Psoas muscle (tissue), 8 donors: ENCODE results near the gene PKDCC. TPM values are rescaled to one million over a fixed set of nuclear protein-coding genes. Genes with fewer than 3 reads are reported as not detected.

Source experiments
- ATAC-seq, 4 donors: fragments of 200-7000 bp; cut with Tn5 transposase; one replicate each; pipeline ENCODE4 v1.9.1; 2020; ENCODE audit warnings: moderate library complexity in 3 of 4, mild to moderate bottlenecking in 2 of 4
- DNase-seq, 2 donors: peaks; one replicate each; pipeline ENCODE4 v3.0.0-alpha.2; 2020
- H3K27ac ChIP-seq: fragments of 200-600 bp; one replicate; pipeline ENCODE4 v1.8.0; 2022
- H3K27me3 ChIP-seq, 3 donors: fragments of 200-600 bp in 1 of 3; one replicate each; pipeline versions ENCODE4 v1.6.1 to v1.8.0; 2013 to 2022; ENCODE audit warnings: low read length in 2 of 3, mild to moderate bottlenecking in 2 of 3, moderate library complexity in 1 of 3; ENCODE audit not compliant: insufficient read depth in 3 of 3
- H3K36me3 ChIP-seq, 2 donors: fragments of 200-600 bp in 1 of 2; one replicate each; pipeline versions ENCODE4 v1.6.1 to v1.8.0; 2013 to 2022; ENCODE audit warnings: low read depth in 1 of 2, mild to moderate bottlenecking in 1 of 2, moderate library complexity in 1 of 2; ENCODE audit not compliant: insufficient read depth in 1 of 2
- H3K4me1 ChIP-seq: fragments of 200-600 bp; one replicate; pipeline ENCODE4 v1.8.0; 2022
- H3K4me3 ChIP-seq: fragments of 200-600 bp; one replicate; pipeline ENCODE4 v1.8.0; 2022; ENCODE audit warnings: mild to moderate bottlenecking
- H3K9me3 ChIP-seq: fragments of 200-600 bp; one replicate; pipeline ENCODE4 v1.8.0; 2022
- CTCF ChIP-seq: fragments of 200-600 bp; IDR thresholded peaks from one replicate; pipeline ENCODE4 v1.8.0; 2022; ENCODE audit warnings: antibody characterized with exemption
- WGBS, 3 donors: extraction: QIAGEN DNeasy Blood & Tissue Kit; methylation state at CpG; one replicate each; pipeline versions ENCODE4 v1.1.6 to v1.1.7; 2013; 5-methylcytosine and 5-hydroxymethylcytosine counted together
- intact Hi-C, 2 donors: fragments of 100-400 bp; cut with DNase I; formaldehyde crosslinking; loops; one replicate each; pipeline versions ENCODE4 v1.11.0 to v1.14.2; 2022
- polyA plus RNA-seq, 3 donors: library from polyadenylated mRNA; stranded (reverse); fragments of 200-250 nt; gene quantifications; one replicate each; pipeline ENCODE4 v1.2.3, GENCODE V29; 2013
- total RNA-seq, 4 donors: library from RNA; stranded (reverse); fragmentation: NEBNext Ultra II Directional in 2 of 4; extraction: Animal tissue kit (Norgen Biotek cat#: 25700) in 2 of 4; gene quantifications; one replicate each; pipeline versions ENCODE4 v1.2.1 to v1.2.4, GENCODE V29; 2021 to 2023
- donor health status: healthy with polysubstance abuse.
- donor health status: DM: no; HTN: no; CAD: no; lungs with moderate emphysema.
- donor health status: Bipolar disorder and iron deficiency.
- donor health status: healthy.
- donor health status: DM: yes; HTN: yes; CAD: no.
- donor health status: DM: no; HTN: no; CAD: no.
- donor health status: DM: no; HTN: no; CAD: no.
- donor health status: DM: yes; HTN: yes; CAD: no.

PKDCC gene
- total and polyA plus RNA-seq, 7 donors: 45.6 to 209 (median 153) TPM

- no peaks in the 10 kb centered on the region for H3K27me3 ChIP-seq
- intact Hi-C loops: no loop called here
- no peak overlapping the region for H3K4me3 ChIP-seq
- no peaks in the 10 kb centered on the region for H3K4me1 ChIP-seq
- H3K36me3 ChIP-seq: no peaks in the 10 kb centered on the region
- no peaks in the 10 kb centered on the region for H3K9me3 ChIP-seq
- ATAC-seq: no peak
- no peak for DNase-seq
- WGBS, 3 donors: 57 to 65% (median 63%) methylated on average over 21 of the region's 21 CpGs
- TF ChIP-seq CTCF: no peak
- H3K27ac ChIP-seq: no peak overlapping the region
Observed at GRCh38 chr2:42001711-42002201, 46.1 kb upstream of the PKDCC start.

- 73 to 91% (median 84%) methylated on average over 7 of the region's 7 CpGs for WGBS, 3 donors
- Histone ChIP-seq H3K27ac (no peak overlapping the region), H3K4me3 (no peak overlapping the region), H3K9me3 (no peaks in the 10 kb centered on the region), H3K27me3 (no peaks in the 10 kb centered on the region), H3K36me3 (no peaks in the 10 kb centered on the region), H3K4me1 (no peaks in the 10 kb centered on the region)
- TF ChIP-seq CTCF: no peak
- ATAC-seq (no peak), DNase-seq (no peak)
- intact Hi-C loops: no loop called here
Observed at GRCh38 chr2:42007551-42007950, 40.3 kb upstream of the PKDCC start.

GRCh38 chr2:42008241-42008921 is 39.4 kb upstream of the PKDCC start:
- Histone ChIP-seq H3K9me3 (no peaks in the 10 kb centered on the region), H3K27me3 (no peaks in the 10 kb centered on the region), H3K4me1 (no peaks in the 10 kb centered on the region), H3K4me3 (no peak overlapping the region), H3K27ac (no peak overlapping the region), H3K36me3 (no peaks in the 10 kb centered on the region)
- intact Hi-C loops: no loop called here
- ATAC-seq (peak; percentile 39 to 74 (median 56)), DNase-seq (no peak)
- 86 to 88% (median 87%) methylated on average over 10 of the region's 10 CpGs for WGBS, 3 donors
- no peak for TF ChIP-seq CTCF

GRCh38 chr2:42009657-42010580 is 37.9 kb upstream of the PKDCC start:
- H3K36me3 ChIP-seq: no peaks in the 10 kb centered on the region
- WGBS, 3 donors: 82 to 86% (median 84%) methylated on average over 10 of the region's 10 CpGs
- no peak for TF ChIP-seq CTCF
- DNase-seq: no peak
- intact Hi-C loops: no loop called here
- ATAC-seq: no peak
- H3K4me3 ChIP-seq: no peak overlapping the region
- no peaks in the 10 kb centered on the region for H3K9me3 ChIP-seq
- no peaks in the 10 kb centered on the region for H3K27me3 ChIP-seq
- no peaks in the 10 kb centered on the region for H3K4me1 ChIP-seq
- no peak overlapping the region for H3K27ac ChIP-seq
